ENCODE results near the gene ACHE. TPM values are rescaled to one million over a fixed set of nuclear protein-coding genes. Genes with fewer than 3 reads are reported as not detected.

The ACHE gene
- polyA plus RNA-seq, 2 of the 4 experiments (the other 2 are of a cell fraction): 0.17 to 0.62 TPM

DNA sequence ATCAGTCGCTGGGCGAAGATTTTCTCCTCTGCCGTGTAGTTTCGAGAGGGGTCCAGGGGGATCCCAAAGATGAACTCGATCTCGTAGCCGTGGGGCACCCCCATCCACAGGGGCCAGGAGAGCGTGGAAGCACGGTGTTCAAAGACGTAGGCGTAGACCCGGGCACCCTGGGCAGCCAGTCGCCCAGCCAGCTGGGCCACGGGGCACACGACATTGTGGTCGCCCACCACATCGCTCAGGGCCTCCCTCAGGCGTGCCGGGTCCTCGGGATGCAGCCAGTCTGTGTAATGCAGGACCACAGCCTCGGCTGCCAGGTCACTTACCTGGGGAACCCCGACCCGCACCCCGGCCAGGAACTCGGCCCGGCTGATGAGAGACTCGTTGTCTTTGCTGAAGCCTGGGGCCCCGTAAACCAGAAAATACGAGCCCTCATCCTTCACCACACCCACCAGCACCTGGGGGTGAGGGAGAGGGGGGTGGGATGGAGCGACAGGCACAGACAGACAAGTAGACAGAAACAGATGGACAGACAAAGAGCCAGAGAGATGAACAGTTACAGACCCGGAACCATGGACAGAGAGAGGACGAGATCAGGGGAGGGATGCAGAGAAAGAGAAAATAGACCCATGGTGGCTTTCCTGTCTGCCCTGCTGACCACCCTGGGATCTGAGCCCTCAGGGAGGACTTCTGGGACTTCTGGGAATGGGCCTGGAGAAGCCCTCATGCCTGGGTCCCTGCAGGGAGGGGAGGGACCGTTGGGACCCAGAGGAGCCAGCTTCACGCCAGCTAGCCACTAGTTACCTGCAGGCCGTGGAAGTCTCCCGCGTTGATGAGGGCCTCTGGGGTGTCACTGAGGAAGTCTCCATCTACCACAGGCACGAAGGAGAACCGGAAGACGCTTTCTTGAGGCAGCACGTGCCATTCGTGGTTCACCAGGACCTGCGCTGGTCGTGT, 3.0 kb downstream of the ACHE start:
- Histone ChIP-seq H3K4me3 (no peak overlapping the region), H3K4me1 (peaks cover 46% of the 10 kb centered on the region), H3K4me2 (no peak overlapping the region), H3K27ac (no peak overlapping the region), H3K9me3 (no peaks in the 10 kb centered on the region)
- ATAC-seq: no peak
- ChIA-PET CTCF (interaction anchor here (2.3 to 5.0 kb wide), 5 partner anchors 162 to 242 kb away, joined by 13 to 71 read pairs (median 25); no protein-coding TSS in a partner anchor), POLR2A (interaction anchor here (1.6 kb wide), 1 partner anchor 18 kb away, joined by 5 read pairs; the partner anchor contains the start of gene SRRT)
- DNase-seq (ENCODE audit: low read depth in 1 of 2, low spot score in 1 of 2): no peak
- no peak for FAIRE-seq
- no peak for TF ChIP-seq CEBPB (IDR thresholded peaks at IDR 0.05)
- TF ChIP-seq, protein P1, sequence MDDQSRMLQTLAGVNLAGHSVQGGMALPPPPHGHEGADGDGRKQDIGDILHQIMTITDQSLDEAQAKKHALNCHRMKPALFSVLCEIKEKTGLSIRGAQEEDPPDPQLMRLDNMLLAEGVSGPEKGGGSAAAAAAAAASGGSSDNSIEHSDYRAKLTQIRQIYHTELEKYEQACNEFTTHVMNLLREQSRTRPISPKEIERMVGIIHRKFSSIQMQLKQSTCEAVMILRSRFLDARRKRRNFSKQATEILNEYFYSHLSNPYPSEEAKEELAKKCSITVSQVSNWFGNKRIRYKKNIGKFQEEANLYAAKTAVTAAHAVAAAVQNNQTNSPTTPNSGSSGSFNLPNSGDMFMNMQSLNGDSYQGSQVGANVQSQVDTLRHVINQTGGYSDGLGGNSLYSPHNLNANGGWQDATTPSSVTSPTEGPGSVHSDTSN (IDR thresholded peaks at IDR 0.05): no peak
- no peak for TF ChIP-seq CHD2 (IDR thresholded peaks at IDR 0.05; ENCODE audit: low read length, partially characterized antibody)
- no peak for TF ChIP-seq ZNF302 (CRISPR knock-in tag; IDR thresholded peaks at IDR 0.05)
- TF ChIP-seq JUN (IDR thresholded peaks at IDR 0.05): no peak
- no peak for TF ChIP-seq BHLHE40 (IDR thresholded peaks at IDR 0.05; ENCODE audit: low read depth, low read length)
- TF ChIP-seq, protein P2, sequence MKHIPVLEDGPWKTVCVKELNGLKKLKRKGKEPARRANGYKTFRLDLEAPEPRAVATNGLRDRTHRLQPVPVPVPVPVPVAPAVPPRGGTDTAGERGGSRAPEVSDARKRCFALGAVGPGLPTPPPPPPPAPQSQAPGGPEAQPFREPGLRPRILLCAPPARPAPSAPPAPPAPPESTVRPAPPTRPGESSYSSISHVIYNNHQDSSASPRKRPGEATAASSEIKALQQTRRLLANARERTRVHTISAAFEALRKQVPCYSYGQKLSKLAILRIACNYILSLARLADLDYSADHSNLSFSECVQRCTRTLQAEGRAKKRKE (CRISPR knock-in tag; IDR thresholded peaks at IDR 0.05; ENCODE audit: low read depth): no peak
- TF ChIP-seq, protein P3, sequence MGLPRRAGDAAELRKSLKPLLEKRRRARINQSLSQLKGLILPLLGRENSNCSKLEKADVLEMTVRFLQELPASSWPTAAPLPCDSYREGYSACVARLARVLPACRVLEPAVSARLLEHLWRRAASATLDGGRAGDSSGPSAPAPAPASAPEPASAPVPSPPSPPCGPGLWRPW (IDR thresholded peaks at IDR 0.05): no peak
- TF ChIP-seq, protein P4, sequence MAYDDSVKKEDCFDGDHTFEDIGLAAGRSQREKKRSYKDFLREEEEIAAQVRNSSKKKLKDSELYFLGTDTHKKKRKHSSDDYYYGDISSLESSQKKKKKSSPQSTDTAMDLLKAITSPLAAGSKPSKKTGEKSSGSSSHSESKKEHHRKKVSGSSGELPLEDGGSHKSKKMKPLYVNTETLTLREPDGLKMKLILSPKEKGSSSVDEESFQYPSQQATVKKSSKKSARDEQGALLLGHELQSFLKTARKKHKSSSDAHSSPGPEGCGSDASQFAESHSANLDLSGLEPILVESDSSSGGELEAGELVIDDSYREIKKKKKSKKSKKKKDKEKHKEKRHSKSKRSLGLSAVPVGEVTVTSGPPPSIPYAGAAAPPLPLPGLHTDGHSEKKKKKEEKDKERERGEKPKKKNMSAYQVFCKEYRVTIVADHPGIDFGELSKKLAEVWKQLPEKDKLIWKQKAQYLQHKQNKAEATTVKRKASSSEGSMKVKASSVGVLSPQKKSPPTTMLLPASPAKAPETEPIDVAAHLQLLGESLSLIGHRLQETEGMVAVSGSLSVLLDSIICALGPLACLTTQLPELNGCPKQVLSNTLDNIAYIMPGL (CRISPR knock-in tag; IDR thresholded peaks at IDR 0.05; ENCODE audit: borderline replicate concordance): no peak
- TF ChIP-seq JUNB (IDR thresholded peaks at IDR 0.05): no peak
- TF ChIP-seq RFX5 (IDR thresholded peaks at IDR 0.05): no peak
- TF ChIP-seq, protein P5, sequence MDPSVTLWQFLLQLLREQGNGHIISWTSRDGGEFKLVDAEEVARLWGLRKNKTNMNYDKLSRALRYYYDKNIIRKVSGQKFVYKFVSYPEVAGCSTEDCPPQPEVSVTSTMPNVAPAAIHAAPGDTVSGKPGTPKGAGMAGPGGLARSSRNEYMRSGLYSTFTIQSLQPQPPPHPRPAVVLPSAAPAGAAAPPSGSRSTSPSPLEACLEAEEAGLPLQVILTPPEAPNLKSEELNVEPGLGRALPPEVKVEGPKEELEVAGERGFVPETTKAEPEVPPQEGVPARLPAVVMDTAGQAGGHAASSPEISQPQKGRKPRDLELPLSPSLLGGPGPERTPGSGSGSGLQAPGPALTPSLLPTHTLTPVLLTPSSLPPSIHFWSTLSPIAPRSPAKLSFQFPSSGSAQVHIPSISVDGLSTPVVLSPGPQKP (IDR thresholded peaks at IDR 0.05; ENCODE audit: low read depth, low read length): no peak
- TF ChIP-seq EHF (CRISPR knock-in tag; IDR thresholded peaks at IDR 0.05): no peak
- no peak for TF ChIP-seq CBX8 (IDR thresholded peaks at IDR 0.05)
- no peak for TF ChIP-seq HOXB13 (CRISPR knock-in tag; IDR thresholded peaks at IDR 0.05; ENCODE audit: low read depth)
- TF ChIP-seq MAZ (IDR thresholded peaks at IDR 0.05; ENCODE audit: borderline replicate concordance, low read depth, low read length): no peak
- no peak for TF ChIP-seq CBX2 (IDR thresholded peaks at IDR 0.05; ENCODE audit: borderline replicate concordance, low read depth)
- no peak for TF ChIP-seq ZSCAN20 (CRISPR knock-in tag; IDR thresholded peaks at IDR 0.05)
- TF ChIP-seq MYC (IDR thresholded peaks at IDR 0.05; ENCODE audit: borderline replicate concordance, low read length): no peak
- 85% methylated on average over 23 of the region's 44 CpGs for WGBS (ENCODE audit: missing lambda C conversion rate)
